Activated CD8-positive, alpha-beta memory T cell treated with anti-CD3 and anti-CD28 coated beads, Interleukin-2, amount 50 U/mL, for 1 hour (primary cell): Measurements from ENCODE around the gene MYH3.

Source experiments
- DNase-seq: peaks from one replicate; pipeline ENCODE4 v3.0.0-alpha.2; 2020; ENCODE audit errors: extremely low read depth

Gene MYH3

GRCh38 chr17:10614536-10615155 lies 42.5 kb downstream of the MYH3 start:
- DNase-seq = no peak

DNA sequence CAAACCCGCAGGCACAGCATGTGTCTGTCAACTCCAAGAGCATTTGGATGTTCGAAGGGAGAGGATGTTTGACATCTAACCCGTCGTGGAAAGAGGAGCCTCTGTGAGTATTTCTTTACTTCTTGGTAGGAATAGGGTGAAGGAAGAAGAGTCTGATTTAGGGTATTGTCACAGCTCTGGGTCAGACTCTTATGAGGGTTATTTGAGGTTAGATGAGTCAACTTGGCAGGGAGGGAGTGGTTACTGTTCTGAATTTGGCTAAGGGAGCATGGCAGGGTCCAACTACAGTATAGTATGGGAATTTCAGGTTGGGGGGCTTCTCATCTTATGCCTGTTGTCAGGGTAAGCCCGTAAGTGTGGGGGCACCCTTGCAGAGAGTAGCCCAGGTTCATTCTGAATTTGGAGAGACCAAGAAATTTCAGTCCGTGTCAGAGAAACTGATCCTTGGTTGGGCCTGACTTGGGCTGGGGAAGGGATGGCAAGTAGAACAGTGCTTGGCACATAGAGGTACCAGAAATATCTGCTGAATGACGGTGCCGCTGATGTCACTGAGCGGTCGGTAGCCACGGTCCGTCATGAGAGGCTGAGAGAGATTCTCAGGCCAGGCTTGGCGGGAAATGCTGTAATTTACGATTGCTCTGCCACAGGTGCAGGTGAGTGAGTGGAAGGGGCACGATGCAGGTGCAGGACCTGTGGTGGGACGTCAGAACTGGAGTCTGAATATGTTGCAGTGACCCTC lies 43.2 kb downstream of the MYH3 start:
- no peak for DNase-seq

DNA sequence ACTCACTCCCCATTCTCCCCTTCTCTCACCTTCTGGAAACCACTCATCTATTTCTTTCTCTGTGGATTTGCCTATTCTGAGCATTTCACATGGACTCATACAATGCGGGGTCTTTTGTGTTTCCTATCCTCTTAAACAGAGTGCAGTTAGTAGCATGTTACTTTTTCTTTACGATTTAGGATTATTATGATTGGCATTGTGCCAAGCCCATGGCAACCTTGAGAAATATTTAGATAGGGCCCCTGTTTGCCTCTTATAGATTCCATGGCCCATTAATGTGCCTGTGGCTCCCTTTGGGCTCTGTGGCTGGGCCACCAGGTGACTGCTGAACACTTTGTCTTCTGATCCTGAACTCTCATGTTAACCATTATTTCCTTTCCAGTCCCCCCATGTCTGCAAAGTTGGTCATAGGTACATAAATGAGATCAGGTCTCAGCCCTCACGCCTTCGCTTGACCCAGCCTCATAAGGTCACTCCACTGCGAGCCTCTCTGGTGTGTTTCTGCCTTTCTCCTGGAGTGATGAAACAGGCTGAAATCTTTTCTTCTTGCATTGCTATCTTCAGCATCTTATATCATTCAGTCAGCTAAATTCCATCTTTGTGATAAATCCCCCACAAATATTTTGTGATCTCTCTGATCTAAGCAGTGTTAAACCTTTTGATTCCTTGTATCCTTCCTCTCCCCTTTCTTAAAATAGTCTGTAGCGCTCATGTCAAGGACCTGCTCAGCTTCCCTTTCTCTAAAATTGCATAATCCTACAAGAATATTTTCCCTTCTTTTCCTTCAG lies 44.0 kb downstream of the MYH3 start:
- DNase-seq = no peak

DNA sequence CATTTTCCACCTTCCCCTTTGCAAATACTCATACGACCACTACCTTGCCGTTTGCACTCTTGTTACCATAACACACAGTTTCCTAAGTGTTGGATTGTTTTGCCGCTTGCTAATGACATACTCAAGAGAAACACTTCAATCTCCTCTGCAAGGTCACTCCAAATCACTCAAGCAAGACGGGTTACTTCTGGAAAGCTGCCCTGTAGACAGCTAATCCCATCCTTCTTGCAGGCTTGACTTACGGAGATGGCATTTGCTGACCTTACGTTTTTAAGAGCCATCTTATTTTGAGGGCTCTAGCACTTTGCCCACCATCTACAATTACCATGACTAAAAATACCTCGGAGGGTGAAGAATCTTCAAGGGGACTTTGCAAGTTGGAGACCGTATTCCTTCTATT lies 46.2 kb downstream of the MYH3 start:
- no peak for DNase-seq

DNA sequence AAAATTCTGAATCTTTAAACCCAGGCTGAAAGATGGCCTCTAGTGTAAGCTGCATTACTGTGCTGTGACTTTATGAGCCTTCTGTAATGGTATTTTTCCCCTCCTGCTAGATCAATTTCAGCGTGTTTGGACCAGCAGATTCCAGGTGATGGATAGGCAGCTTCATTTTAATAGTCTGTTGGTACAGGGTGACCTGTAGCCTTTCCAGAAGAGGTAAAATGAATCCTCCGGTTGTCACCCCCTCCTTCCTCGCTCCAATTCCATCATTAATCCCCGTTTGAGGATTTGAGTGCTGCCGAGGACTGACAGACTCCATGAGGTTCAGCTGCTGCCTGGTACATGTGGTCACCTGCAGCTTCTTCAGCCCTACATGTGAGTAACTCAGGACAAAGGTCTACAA lies 48.9 kb downstream of the MYH3 start:
- no peak for DNase-seq

DNA sequence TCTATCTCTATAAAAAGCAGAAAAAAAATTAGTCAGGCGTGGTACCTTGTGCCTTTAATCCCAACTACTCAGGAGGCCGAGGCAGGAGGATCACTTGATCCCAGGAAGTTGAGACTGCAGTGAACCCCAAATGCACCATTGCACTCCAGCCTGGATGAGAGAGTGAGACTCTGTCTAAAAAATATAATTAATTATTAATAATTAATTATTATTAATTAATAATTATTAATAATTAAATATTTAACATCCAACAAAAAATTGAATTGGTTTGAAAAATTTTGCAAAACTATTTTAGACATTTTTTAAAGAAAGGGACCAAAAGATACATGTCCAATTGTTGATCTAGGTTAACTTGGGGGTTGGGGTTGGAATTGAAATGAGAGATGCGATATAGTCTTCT lies 51.0 kb downstream of the MYH3 start:
- no peak for DNase-seq

GRCh38 chr17:10605221-10605783 lies 51.8 kb downstream of the MYH3 start:
- no peak for DNase-seq

GRCh38 chr17:10604521-10604920 lies 52.6 kb downstream of the MYH3 start:
- no peak for DNase-seq

- no peak for DNase-seq
Measured at GRCh38 chr17:10603931-10604330, 53.2 kb downstream of the MYH3 start.

- DNase-seq = no peak
Measured at GRCh38 chr17:10600571-10600970, 56.5 kb downstream of the MYH3 start.

DNA sequence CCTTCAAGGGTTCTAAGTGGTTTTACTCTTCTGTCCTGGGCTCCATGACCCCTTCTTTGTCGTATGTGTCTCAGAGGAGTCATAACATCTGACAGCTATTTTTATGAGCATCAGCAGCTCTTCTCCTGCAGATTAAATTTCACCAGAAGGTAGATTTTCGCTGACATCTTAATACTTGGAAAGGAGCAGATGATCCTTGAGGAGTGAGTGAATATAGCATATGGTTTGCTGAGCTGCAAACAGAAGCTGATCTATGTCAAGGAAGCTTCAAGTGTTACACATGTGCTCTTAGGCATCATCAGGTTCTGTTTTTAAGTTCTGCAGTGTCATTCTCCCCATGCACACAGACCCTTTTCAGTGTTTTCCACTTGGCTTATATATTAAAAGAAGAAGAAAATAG lies 58.5 kb downstream of the MYH3 start:
- no peak for DNase-seq

- no peak for DNase-seq
Measured at GRCh38 chr17:10589553-10590145, 67.5 kb downstream of the MYH3 start.

- DNase-seq = no peak
Measured at GRCh38 chr17:10585529-10585928, 71.6 kb downstream of the MYH3 start.

DNA sequence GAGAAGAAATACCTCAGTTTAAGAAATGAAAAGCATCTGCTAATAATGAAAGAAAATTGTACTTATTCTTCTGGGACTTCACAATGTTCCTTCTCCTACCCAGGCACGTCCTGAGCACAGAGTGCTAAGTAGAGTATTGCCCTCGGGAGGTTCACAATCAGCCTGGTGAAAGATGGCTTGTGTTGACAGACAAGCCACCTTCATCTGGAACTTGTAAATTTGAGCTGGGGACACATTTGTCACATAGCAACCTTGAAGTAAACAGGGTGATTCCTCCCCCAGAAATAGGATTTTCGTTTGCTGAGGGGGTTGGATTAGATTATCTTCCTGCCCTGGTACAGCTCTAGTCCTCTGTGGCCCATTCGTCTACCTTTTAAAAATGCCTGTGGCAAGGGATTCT lies 73.3 kb downstream of the MYH3 start:
- no peak for DNase-seq

DNA sequence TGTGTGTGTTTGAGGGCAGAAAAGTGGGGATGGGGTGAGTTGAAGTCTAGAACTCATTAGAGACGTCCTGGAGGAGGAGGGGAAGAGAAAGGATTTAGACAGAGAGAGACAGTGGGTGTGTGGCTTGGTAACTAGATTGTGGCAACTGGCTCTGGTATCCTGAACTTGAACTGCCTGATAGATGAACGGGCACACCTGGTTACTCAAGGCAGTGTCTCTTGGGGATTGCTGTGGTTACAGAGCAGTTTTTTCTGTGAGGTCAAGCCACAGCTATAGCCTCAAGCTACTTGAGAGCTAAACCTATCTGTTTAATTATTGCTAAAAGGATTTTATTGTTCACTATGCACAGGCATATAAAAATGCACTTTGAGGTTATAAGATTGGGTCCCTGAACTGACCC lies 77.8 kb downstream of the MYH3 start:
- DNase-seq = no peak
